MV-4-11 (cell line): ENCODE measurements around the gene PLAGL2.
A peak's percentile ranks its signal among the peaks of the same experiment; 100 is the strongest.
"Not testable (repeated sequence)": the region's sequence is repeated elsewhere in the genome, so short reads cannot be mapped to it uniquely, and the experiment has no call there.

Experiments
- DNase-seq: peaks from one replicate; lab custom pipeline; 2025; lab: John Stamatoyannopoulos, UW

Gene PLAGL2

GRCh38 chr20:32204205-32205109 is 3.1 kb downstream of the PLAGL2 start:
- DNase-seq: no peak

GRCh38 chr20:32203356-32204204 is 4.0 kb downstream of the PLAGL2 start:
- DNase-seq: no peak

- DNase-seq: no peak
These were observed 5.6 kb downstream of the PLAGL2 start for GRCh38 chr20:32201977-32202363.

- DNase-seq: no peak
These were observed 6.1 kb downstream of the PLAGL2 start for GRCh38 chr20:32201296-32201976.

- DNase-seq: no peak
These were observed 8.5 kb downstream of the PLAGL2 start for GRCh38 chr20:32199006-32199405.

GRCh38 chr20:32197136-32197535 is 10.4 kb downstream of the PLAGL2 start:
- peak; percentile 18 for DNase-seq

GRCh38 chr20:32196613-32197012 is 10.9 kb downstream of the PLAGL2 start:
- DNase-seq: not testable (repeated sequence)

- no peak for DNase-seq
These were observed 12.0 kb downstream of the PLAGL2 start for GRCh38 chr20:32195581-32195980.

GRCh38 chr20:32193996-32194395 is 13.5 kb downstream of the PLAGL2 start:
- no peak for DNase-seq

GRCh38 chr20:32193336-32193735 is 14.2 kb downstream of the PLAGL2 start:
- DNase-seq: not testable (repeated sequence)

- DNase-seq: no peak
These were observed 14.8 kb downstream of the PLAGL2 start for GRCh38 chr20:32192698-32193097.

- no peak for DNase-seq
These were observed 15.7 kb downstream of the PLAGL2 start for GRCh38 chr20:32191873-32192272.

- DNase-seq: no peak
These were observed 16.1 kb downstream of the PLAGL2 start for GRCh38 chr20:32191422-32191821.

- no peak for DNase-seq
These were observed 16.7 kb downstream of the PLAGL2 start for GRCh38 chr20:32190616-32191415.

GRCh38 chr20:32189691-32190615 is 17.6 kb downstream of the PLAGL2 start:
- no peak for DNase-seq

- no peak for DNase-seq
These were observed 18.5 kb downstream of the PLAGL2 start for GRCh38 chr20:32189123-32189410.

GRCh38 chr20:32188376-32189122 is 19.0 kb downstream of the PLAGL2 start:
- DNase-seq: no peak

GRCh38 chr20:32186506-32186905 is 21.0 kb downstream of the PLAGL2 start:
- DNase-seq: no peak

- no peak for DNase-seq
These were observed 22.5 kb downstream of the PLAGL2 start for GRCh38 chr20:32184961-32185603.
